Thoracic aorta (tissue), 2 donors: ENCODE results near the gene CNTNAP3. TPM values are rescaled to one million over a fixed set of nuclear protein-coding genes. Genes with fewer than 3 reads are reported as not detected.
"Not testable (repeated sequence)": the region's sequence is repeated elsewhere in the genome, so short reads cannot be mapped to it uniquely, and the experiment has no call there.

ENCODE experiments used
- ATAC-seq: fragments of 150-250 bp; one replicate; pipeline ENCODE4 v1.8.0; 2017; ENCODE audit warnings: low read depth; ENCODE audit not compliant: insufficient number of reproducible peaks, low FRiP score
- DNase-seq: peaks from one replicate; pipeline ENCODE4 v3.0.0-alpha.2; 2020; ENCODE audit warnings: low spot score
- H3K27ac ChIP-seq, 2 donors: fragments of 200-600 bp; sonication (generic); 1 replicate in 1 of 2; 2 replicates in 1 of 2; pipeline ENCODE4 v1.5.1; 2016; ENCODE audit warnings: mild to moderate bottlenecking in 2 of 2, moderate library complexity in 2 of 2
- H3K27me3 ChIP-seq: fragments of 200-600 bp; sonication (generic); replicated peaks from 2 replicates; pipeline ENCODE4 v1.6.0; 2016; ENCODE audit warnings: mild to moderate bottlenecking; ENCODE audit not compliant: insufficient read depth
- H3K36me3 ChIP-seq: fragments of 200-600 bp; sonication (generic); one replicate; pipeline ENCODE4 v1.5.1; 2016
- H3K4me1 ChIP-seq, 2 donors: fragments of 200-600 bp; sonication (generic); 1 replicate in 1 of 2; 2 replicates in 1 of 2; pipeline versions ENCODE4 v1.5.1 to v1.6.0; 2016; ENCODE audit warnings: low read depth in 2 of 2, mild to moderate bottlenecking in 1 of 2; ENCODE audit not compliant: control insufficient read depth in 1 of 2
- H3K4me3 ChIP-seq: fragments of 200-600 bp; sonication (generic); 2 replicates; pipeline ENCODE4 v1.5.1; 2016; ENCODE audit warnings: mild to moderate bottlenecking
- H3K9me3 ChIP-seq: fragments of 200-600 bp; sonication (generic); 2 replicates; pipeline ENCODE4 v1.5.1; 2016
- total RNA-seq, 2 donors: library from RNA; depleted of rRNA; stranded (reverse); fragments of >200 nt; gene quantifications; one replicate each; pipeline versions ENCODE4 v1.1.0 to v1.2.3, GENCODE V29; 2016
- TF ChIP-seq, protein P1 (sequence below): fragments of 200-600 bp; sonication (generic); IDR thresholded peaks from one replicate; pipeline ENCODE4 v1.5.1; 2019; ENCODE audit warnings: antibody characterized with exemption

The CNTNAP3 gene
- total RNA-seq, 2 donors from 2014 or later, result 12.9 to 31.8 TPM

GRCh38 chr9:39132826-39133552 lies 155.0 kb downstream of the CNTNAP3 start:
- not testable (repeated sequence) for H3K4me1 ChIP-seq, H3K36me3 ChIP-seq, ATAC-seq, H3K27ac ChIP-seq, H3K27me3 ChIP-seq, H3K4me3 ChIP-seq, H3K9me3 ChIP-seq, DNase-seq

DNA sequence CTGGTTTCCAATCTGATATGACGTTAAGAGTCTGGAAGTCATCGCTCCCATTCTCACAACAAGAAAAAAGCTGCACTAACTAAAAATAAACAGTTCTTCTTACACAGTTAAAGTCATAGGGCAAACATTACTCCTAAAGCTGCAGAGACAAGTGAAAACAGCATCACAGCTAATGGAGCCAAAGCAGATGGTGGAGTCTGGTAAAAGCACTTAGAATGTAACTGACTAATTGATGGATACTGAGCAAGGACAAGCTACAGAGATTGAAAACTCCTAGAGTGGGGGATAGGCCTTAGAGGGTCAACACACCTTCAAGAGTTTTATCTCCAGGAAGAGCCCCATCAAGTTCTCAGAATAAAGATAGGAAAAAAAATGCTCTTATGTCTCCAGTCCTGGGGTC lies 166.6 kb downstream of the CNTNAP3 start:
- not testable (repeated sequence) for H3K4me3 ChIP-seq

GRCh38 chr9:39111746-39112145 lies 176.2 kb downstream of the CNTNAP3 start:
- not testable (repeated sequence) for H3K9me3 ChIP-seq, H3K27me3 ChIP-seq, H3K27ac ChIP-seq

More for the DNA sequence above, 166.6 kb downstream of the CNTNAP3 start:
- not testable (repeated sequence) for H3K27ac ChIP-seq, ATAC-seq, DNase-seq, H3K9me3 ChIP-seq, H3K36me3 ChIP-seq, H3K27me3 ChIP-seq, H3K4me1 ChIP-seq

DNA sequence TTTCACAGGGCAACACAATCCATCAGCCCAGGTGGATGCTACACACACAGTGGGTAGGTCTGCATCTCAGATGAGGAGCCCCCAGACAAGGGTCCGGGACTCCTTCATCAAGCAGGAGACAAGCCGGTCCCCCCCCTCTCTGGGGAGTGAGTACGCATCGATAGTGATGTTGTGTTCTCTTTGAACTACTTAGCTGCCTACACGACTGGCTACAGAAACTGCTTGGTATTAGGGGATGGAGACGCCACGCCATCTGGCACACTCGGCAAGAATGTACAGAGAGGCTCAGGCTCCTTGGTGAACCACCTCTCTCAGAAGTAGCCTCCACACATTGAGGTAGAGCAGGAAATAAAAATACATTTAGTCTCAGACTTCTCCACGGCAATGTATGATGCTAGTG lies 179.8 kb downstream of the CNTNAP3 start:
- no peaks in the 10 kb centered on the region for H3K9me3 ChIP-seq
- ATAC-seq (no peak), DNase-seq (no peak)
- H3K4me3 ChIP-seq, result no peak overlapping the region
- TF ChIP-seq, protein P1, sequence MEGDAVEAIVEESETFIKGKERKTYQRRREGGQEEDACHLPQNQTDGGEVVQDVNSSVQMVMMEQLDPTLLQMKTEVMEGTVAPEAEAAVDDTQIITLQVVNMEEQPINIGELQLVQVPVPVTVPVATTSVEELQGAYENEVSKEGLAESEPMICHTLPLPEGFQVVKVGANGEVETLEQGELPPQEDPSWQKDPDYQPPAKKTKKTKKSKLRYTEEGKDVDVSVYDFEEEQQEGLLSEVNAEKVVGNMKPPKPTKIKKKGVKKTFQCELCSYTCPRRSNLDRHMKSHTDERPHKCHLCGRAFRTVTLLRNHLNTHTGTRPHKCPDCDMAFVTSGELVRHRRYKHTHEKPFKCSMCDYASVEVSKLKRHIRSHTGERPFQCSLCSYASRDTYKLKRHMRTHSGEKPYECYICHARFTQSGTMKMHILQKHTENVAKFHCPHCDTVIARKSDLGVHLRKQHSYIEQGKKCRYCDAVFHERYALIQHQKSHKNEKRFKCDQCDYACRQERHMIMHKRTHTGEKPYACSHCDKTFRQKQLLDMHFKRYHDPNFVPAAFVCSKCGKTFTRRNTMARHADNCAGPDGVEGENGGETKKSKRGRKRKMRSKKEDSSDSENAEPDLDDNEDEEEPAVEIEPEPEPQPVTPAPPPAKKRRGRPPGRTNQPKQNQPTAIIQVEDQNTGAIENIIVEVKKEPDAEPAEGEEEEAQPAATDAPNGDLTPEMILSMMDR, result no peak
- H3K36me3 ChIP-seq, result no peaks in the 10 kb centered on the region
- H3K27ac ChIP-seq, result no peak overlapping the region
- no peaks in the 10 kb centered on the region for H3K4me1 ChIP-seq
- no peaks in the 10 kb centered on the region for H3K27me3 ChIP-seq

More at GRCh38 chr9:39111746-39112145, 176.2 kb downstream of the CNTNAP3 start:
- ATAC-seq, H3K4me3 ChIP-seq, H3K4me1 ChIP-seq, DNase-seq, H3K36me3 ChIP-seq: not testable (repeated sequence)

DNA sequence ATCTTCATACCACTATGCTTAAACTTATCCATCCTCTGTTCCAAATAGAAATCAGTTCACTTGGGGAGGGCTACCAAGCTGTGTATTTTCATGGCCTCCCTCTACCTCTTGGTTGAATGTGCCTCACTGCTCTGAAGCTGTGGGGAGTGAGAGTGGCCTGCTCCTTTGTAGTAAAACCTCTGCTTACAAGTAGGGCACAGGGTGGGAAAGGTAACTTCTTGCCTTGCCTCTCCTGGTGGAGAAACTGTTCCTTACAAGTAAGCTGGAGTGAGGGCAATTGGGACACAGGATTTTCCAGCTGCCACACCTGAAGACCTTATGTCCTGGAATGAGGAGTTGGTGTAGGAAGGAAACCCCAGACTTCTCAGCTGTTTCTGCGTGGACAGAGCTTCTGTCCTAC lies 190.8 kb downstream of the CNTNAP3 start:
- not testable (repeated sequence) for H3K36me3 ChIP-seq, H3K4me3 ChIP-seq, DNase-seq, H3K9me3 ChIP-seq, ATAC-seq, H3K27me3 ChIP-seq, H3K27ac ChIP-seq, H3K4me1 ChIP-seq

DNA sequence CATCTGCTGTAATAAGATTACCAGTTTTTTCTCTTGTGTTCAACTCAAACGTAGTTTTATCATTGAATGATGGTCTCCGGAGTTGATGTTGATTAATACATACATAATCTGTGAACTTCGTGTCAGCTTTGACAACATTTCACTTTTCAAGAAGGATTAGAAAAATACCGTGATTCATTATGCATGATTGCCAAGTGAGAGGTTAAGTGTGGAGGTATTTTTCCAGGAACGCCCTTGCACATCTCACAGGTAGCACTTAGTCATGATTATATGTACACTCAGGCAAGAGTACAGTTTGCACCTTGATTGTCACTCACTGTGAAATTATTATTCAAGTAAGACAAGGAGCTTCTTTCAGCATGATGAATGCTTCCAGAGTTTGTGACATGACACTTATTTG lies 202.7 kb downstream of the CNTNAP3 start:
- H3K9me3 ChIP-seq, DNase-seq, H3K27ac ChIP-seq, H3K27me3 ChIP-seq, ATAC-seq, H3K4me3 ChIP-seq, H3K36me3 ChIP-seq, H3K4me1 ChIP-seq: not testable (repeated sequence)

DNA sequence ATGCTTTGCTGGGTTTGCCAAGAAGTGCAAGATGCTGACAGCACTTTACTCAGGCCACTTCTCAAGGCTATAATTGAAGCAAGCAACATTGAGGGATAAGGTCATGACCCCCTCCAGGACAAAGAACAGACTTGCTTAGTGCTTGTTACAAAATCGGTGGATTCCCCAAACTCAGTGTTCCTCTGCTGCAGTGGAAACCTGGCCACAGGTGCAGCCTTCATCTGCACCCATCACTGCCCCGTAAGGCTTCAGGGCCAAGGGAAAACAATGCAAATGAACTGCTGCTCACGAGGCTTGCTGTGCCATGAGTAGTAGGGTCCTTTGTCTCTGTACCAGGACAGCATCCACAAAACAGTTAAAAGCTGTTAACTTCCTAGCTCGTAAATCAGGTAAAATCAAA lies 205.4 kb downstream of the CNTNAP3 start:
- not testable (repeated sequence) for ATAC-seq, H3K4me1 ChIP-seq, H3K27me3 ChIP-seq, H3K4me3 ChIP-seq, H3K9me3 ChIP-seq, H3K27ac ChIP-seq, H3K36me3 ChIP-seq, DNase-seq

- not testable (repeated sequence) for DNase-seq, H3K27me3 ChIP-seq, H3K4me3 ChIP-seq, H3K9me3 ChIP-seq, ATAC-seq, H3K36me3 ChIP-seq, H3K4me1 ChIP-seq, H3K27ac ChIP-seq
These were observed 207.9 kb downstream of the CNTNAP3 start for GRCh38 chr9:39080081-39080480.

- ATAC-seq, H3K27me3 ChIP-seq, H3K4me1 ChIP-seq, H3K27ac ChIP-seq, H3K9me3 ChIP-seq, DNase-seq, H3K4me3 ChIP-seq, H3K36me3 ChIP-seq: not testable (repeated sequence)
These were observed 209.2 kb downstream of the CNTNAP3 start for GRCh38 chr9:39078621-39079256.

DNA sequence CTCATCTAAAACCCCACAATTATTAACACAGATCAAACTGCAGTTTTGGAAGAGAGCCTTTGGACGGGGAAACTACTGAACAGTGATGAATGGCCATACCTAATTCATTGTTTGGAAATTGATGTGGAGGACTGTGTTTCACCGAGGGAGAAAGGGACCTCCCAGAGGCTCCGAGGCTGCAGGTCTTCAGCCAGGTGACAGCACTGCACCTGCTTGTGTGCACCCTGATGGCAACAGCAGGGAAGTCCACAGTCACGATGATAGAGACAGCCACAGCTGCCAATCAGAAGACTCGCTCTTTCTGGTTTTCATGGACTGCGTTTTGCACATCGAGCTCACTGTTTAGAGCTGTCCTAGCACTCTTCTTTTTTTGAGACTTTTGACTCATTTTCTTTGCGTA lies 214.4 kb downstream of the CNTNAP3 start:
- ATAC-seq, H3K9me3 ChIP-seq, H3K27ac ChIP-seq, H3K27me3 ChIP-seq, H3K4me3 ChIP-seq, DNase-seq, H3K36me3 ChIP-seq, H3K4me1 ChIP-seq: not testable (repeated sequence)

DNA sequence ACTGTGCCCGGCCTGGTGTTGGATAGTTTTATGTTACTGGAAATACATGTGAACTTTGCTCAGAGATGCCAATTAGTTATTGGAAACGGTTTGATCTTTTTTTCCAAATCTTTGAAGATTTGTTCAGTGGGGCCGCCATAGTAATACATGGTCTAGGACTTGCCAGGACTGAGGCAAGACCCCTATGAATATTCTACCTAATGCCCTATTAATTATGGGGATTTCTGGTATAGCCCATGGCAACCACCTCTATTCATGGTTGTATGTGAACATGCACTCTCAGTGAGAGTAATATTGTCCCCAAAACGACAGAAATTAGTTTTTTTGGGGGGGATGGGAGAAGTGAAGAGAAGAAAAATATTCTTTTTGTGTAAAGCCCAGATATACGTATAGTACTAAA lies 220.3 kb downstream of the CNTNAP3 start:
- H3K27ac ChIP-seq, H3K9me3 ChIP-seq, DNase-seq, H3K36me3 ChIP-seq, H3K4me1 ChIP-seq, ATAC-seq, H3K4me3 ChIP-seq, H3K27me3 ChIP-seq: not testable (repeated sequence)

- not testable (repeated sequence) for H3K9me3 ChIP-seq, H3K4me3 ChIP-seq, H3K36me3 ChIP-seq, DNase-seq, H3K27me3 ChIP-seq, H3K4me1 ChIP-seq, H3K27ac ChIP-seq, ATAC-seq
These were observed 225.0 kb downstream of the CNTNAP3 start for GRCh38 chr9:39062966-39063365.
